ENCODE results near the gene PLEKHM3.

DNA sequence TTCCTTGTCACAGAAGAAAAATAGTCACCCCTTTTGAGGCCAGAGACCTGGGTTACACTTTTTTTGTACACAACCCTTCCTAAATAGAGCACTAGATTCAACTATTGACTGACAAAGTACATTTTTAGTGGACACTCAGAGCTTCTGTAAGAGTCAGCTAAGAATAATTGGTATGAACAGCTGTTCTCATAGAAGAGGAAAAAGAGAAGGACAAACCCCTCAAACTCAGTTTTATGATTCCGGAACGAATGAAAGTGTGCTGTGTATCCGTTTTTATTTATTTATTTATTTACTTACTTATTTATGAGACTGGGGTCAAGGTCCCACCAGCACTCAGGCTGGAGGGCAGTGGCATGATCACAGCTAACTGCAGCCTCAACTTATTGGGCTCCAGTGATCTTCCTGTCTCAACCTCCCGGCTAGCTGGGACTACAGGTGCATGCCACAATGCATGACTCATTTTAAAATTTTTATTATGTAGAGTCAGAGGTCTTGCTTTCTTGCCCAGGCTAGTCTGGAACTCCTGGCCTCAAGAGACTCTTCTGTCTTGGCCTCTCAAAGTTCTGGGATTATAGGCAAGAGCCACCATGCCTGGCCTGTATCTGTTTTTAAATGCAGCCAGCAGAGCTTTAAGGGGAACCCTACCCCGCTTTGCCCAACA lies 219.6 kb downstream of the PLEKHM3 start:
- TF ChIP-seq, protein P1, sequence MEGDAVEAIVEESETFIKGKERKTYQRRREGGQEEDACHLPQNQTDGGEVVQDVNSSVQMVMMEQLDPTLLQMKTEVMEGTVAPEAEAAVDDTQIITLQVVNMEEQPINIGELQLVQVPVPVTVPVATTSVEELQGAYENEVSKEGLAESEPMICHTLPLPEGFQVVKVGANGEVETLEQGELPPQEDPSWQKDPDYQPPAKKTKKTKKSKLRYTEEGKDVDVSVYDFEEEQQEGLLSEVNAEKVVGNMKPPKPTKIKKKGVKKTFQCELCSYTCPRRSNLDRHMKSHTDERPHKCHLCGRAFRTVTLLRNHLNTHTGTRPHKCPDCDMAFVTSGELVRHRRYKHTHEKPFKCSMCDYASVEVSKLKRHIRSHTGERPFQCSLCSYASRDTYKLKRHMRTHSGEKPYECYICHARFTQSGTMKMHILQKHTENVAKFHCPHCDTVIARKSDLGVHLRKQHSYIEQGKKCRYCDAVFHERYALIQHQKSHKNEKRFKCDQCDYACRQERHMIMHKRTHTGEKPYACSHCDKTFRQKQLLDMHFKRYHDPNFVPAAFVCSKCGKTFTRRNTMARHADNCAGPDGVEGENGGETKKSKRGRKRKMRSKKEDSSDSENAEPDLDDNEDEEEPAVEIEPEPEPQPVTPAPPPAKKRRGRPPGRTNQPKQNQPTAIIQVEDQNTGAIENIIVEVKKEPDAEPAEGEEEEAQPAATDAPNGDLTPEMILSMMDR (conservative IDR thresholded peaks at IDR 0.05; ENCODE audit: low read depth, low read length): no peak
- TF ChIP-seq POLR2A (IDR thresholded peaks at IDR 0.05; ENCODE audit: low read depth, low read length) (no peak), ELK1 (IDR thresholded peaks at IDR 0.05; ENCODE audit: borderline replicate concordance, low read depth, low read length) (no peak), RCOR1 (IDR thresholded peaks at IDR 0.05; ENCODE audit: insufficient replicate concordance, low read length) (no peak), CHD1 (IDR thresholded peaks at IDR 0.05; ENCODE audit: low read depth, low read length) (no peak), CEBPB (IDR thresholded peaks at IDR 0.05; ENCODE audit: low read depth, low read length) (no peak), MAZ (IDR thresholded peaks at IDR 0.05; ENCODE audit: borderline replicate concordance, low read depth, low read length) (no peak), MAFK (IDR thresholded peaks at IDR 0.05; ENCODE audit: low read depth, low read length) (no peak), NFE2L2 (IDR thresholded peaks at IDR 0.05; ENCODE audit: low read depth, low read length) (no peak), MXI1 (IDR thresholded peaks at IDR 0.05; ENCODE audit: borderline replicate concordance, low read depth, low read length) (no peak), RAD21 (IDR thresholded peaks at IDR 0.05; ENCODE audit: low read length) (no peak), SMC3 (IDR thresholded peaks at IDR 0.05; ENCODE audit: low read depth, low read length) (no peak)
- TF ChIP-seq, protein P2, sequence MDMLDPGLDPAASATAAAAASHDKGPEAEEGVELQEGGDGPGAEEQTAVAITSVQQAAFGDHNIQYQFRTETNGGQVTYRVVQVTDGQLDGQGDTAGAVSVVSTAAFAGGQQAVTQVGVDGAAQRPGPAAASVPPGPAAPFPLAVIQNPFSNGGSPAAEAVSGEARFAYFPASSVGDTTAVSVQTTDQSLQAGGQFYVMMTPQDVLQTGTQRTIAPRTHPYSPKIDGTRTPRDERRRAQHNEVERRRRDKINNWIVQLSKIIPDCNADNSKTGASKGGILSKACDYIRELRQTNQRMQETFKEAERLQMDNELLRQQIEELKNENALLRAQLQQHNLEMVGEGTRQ (IDR thresholded peaks at IDR 0.05; ENCODE audit: low read depth, low read length): no peak

All from IMR-90 (cell line).